ENCODE results near the gene SLC27A5. TPM values are rescaled to one million over a fixed set of nuclear protein-coding genes. Genes with fewer than 3 reads are reported as not detected.

Gene SLC27A5
- total and polyA plus RNA-seq, 2 of the 13 experiments (the other 11 are each of a cell fraction or from before 2014, with no cell fraction given) = 30.3 to 40.2 TPM

- intact Hi-C loops (cut with micrococcal nuclease; ENCODE audit: unreplicated experiment) (no loop called here), in situ Hi-C loops (cut with HindIII; ENCODE audit: extremely low pct_ligation_motif_present, low pct_unique_long_range_greater_than_20kb) (no loop called here)
- POLR2A ChIA-PET = interaction anchor here (0.7 to 3.9 kb wide), 3 partner anchors 14 to 18 kb away, joined by 4 to 42 read pairs (median 30); partner anchors contain the start of gene TRIM28
- H2AFZ ChIP-seq (ENCODE audit: low read length) = no peak overlapping the region
- peak overlapping the region; percentile 98 for H3K9ac ChIP-seq (ENCODE audit: insufficient read depth, low read depth, low read length)
- WGBS (ENCODE audit: low lambda C conversion rate) = 40% methylated on average over 12 of the region's 12 CpGs
- ATAC-seq (no peak), FAIRE-seq (no peak), DNase-seq (ENCODE audit: low spot score) (no peak)
- CTCF ChIA-PET (ENCODE audit: low intra/inter-chr PET ratio, low total read pairs) = no interaction called here
- H3K4me2 ChIP-seq (ENCODE audit: low read depth, low read length) = peak overlapping the region; percentile 92
- H3K27me3 ChIP-seq (ENCODE audit: control insufficient read depth in 1 of 2, insufficient read depth in 2 of 2, low read length in 2 of 2) = no peaks in the 10 kb centered on the region
- H3K4me3 ChIP-seq (replicated peaks in 1 of 3; ENCODE audit: insufficient read depth in 1 of 3, low read depth in 2 of 3, low read length in 3 of 3) = peak overlapping the region; percentile 81 to 84 (median 84)
- H3K36me3 ChIP-seq (replicated peaks in 1 of 2; ENCODE audit: control insufficient read depth in 1 of 2, insufficient read depth in 2 of 2, low read length in 2 of 2) = peaks cover 9 to 12% of the 10 kb centered on the region in 2 experiments; a peak in 4 of 5 replicates
- H3K27ac ChIP-seq (ENCODE audit: extremely low read length, insufficient read depth, low read length) = peak overlapping the region; percentile 72
- TF ChIP-seq ETV6 (CRISPR knock-in tag; conservative IDR thresholded peaks at IDR 0.05) (no peak), NFKB2 (CRISPR knock-in tag; IDR thresholded peaks at IDR 0.05; ENCODE audit: borderline replicate concordance) (0 out of 2 replicates have a peak, but pooled peaks have one; percentile 29), ATM (IDR thresholded peaks at IDR 0.05; ENCODE audit: borderline replicate concordance) (no peak), MED8 (CRISPR knock-in tag; IDR thresholded peaks at IDR 0.05; ENCODE audit: insufficient replicate concordance) (no peak), GMEB2 (CRISPR knock-in tag; IDR thresholded peaks at IDR 0.05; ENCODE audit: low read depth) (no peak)
- no peaks in the 10 kb centered on the region for H4K20me1 ChIP-seq (ENCODE audit: insufficient read depth, low read length)
- H3K9me3 ChIP-seq (ENCODE audit: low read length) = no peaks in the 10 kb centered on the region
- peaks cover 43% of the 10 kb centered on the region for H3K4me1 ChIP-seq (ENCODE audit: insufficient read depth, low read length)
- peaks cover 34% of the 10 kb centered on the region for H3K79me2 ChIP-seq (ENCODE audit: insufficient read depth, low read length)
- BruUV-seq (replicated peaks) = no TSS peak
Observed at GRCh38 chr19:58557221-58558065, 45.7 kb upstream of the SLC27A5 start.

Data from HepG2 (cell line).